Keratinocyte (primary cell): ENCODE results near the gene MADCAM1. TPM values are rescaled to one million over a fixed set of nuclear protein-coding genes. Genes with fewer than 3 reads are reported as not detected.

Experiments used
- DNase-seq: peaks from one replicate; pipeline ENCODE4 v3.0.0-alpha.2; 2011; ENCODE audit warnings: low read depth, missing footprints, low spot score
- FAIRE-seq: peaks from 2 replicates; lab custom pipeline; 2011; peaks lifted over from hg19 to GRCh38; lab: Jason Lieb, UNC
- H2AFZ ChIP-seq: 2 replicates; pipeline ENCODE4 v1.6.0; 2012; ENCODE audit warnings: low read length, control low read depth, inconsistent platforms; ENCODE audit not compliant: control insufficient read depth
- H3K27ac ChIP-seq: 2 replicates; pipeline ENCODE4 v1.5.1; 2011; ENCODE audit warnings: low read length; ENCODE audit not compliant: control insufficient read depth, insufficient read depth
- H3K27me3 ChIP-seq: 3 replicates; pipeline ENCODE4 v1.6.0; 2011; ENCODE audit warnings: low read length; ENCODE audit not compliant: control insufficient read depth, insufficient read depth; ENCODE audit errors: extremely low read depth
- H3K36me3 ChIP-seq, 2 experiments: 2 replicates in 1 of 2; 3 replicates in 1 of 2; pipeline ENCODE4 v1.5.1; 2011; ENCODE audit warnings: low read length in 2 of 2, mild to moderate bottlenecking in 1 of 2; ENCODE audit not compliant: control insufficient read depth in 2 of 2, insufficient read depth in 2 of 2; ENCODE audit errors: extremely low read depth in 1 of 2
- H3K4me1 ChIP-seq: 3 replicates; pipeline ENCODE4 v1.5.1; 2011; ENCODE audit warnings: low read length; ENCODE audit not compliant: control insufficient read depth, insufficient read depth; ENCODE audit errors: extremely low read depth
- H3K4me2 ChIP-seq: 3 replicates; pipeline ENCODE4 v1.6.0; 2011; ENCODE audit warnings: low read depth, low read length; ENCODE audit not compliant: control insufficient read depth, insufficient read depth; ENCODE audit errors: extremely low read depth
- H3K4me3 ChIP-seq, 3 experiments: fragments of 200-600 bp in 1 of 3; sonication (generic) in 1 of 3; 2 replicates in 2 of 3; 3 replicates in 1 of 3; pipeline ENCODE4 v1.5.1; 2011 to 2016; ENCODE audit warnings: low read length in 3 of 3, mild to moderate bottlenecking in 3 of 3, control low read depth in 2 of 3, inconsistent platforms in 1 of 3, low read depth in 1 of 3, mixed read lengths in 1 of 3, mixed run types in 1 of 3, moderate library complexity in 1 of 3; ENCODE audit not compliant: control insufficient read depth in 2 of 3, insufficient read depth in 2 of 3; ENCODE audit errors: extremely low read depth in 1 of 3
- H3K79me2 ChIP-seq: 2 replicates; pipeline ENCODE4 v1.6.0; 2012; ENCODE audit warnings: low read length; ENCODE audit not compliant: control insufficient read depth, insufficient read depth
- H3K9ac ChIP-seq: 3 replicates; pipeline ENCODE4 v1.6.0; 2011; ENCODE audit warnings: low read length; ENCODE audit not compliant: control insufficient read depth, insufficient read depth; ENCODE audit errors: extremely low read depth
- H3K9me1 ChIP-seq: 3 replicates; pipeline ENCODE4 v1.6.0; 2011; ENCODE audit warnings: low read length; ENCODE audit not compliant: control insufficient read depth, insufficient read depth; ENCODE audit errors: extremely low read depth
- H3K9me3 ChIP-seq: 2 replicates; pipeline ENCODE4 v1.5.1; 2012; ENCODE audit warnings: low read depth, low read length; ENCODE audit not compliant: control insufficient read depth
- H4K20me1 ChIP-seq: 3 replicates; pipeline ENCODE4 v1.6.0; 2011; ENCODE audit warnings: low read length; ENCODE audit not compliant: control insufficient read depth, insufficient read depth; ENCODE audit errors: extremely low read depth
- EZH2 ChIP-seq: IDR thresholded peaks from one replicate; pipeline ENCODE4 v1.6.1; 2012; ENCODE audit warnings: inconsistent platforms, mild to moderate bottlenecking, low read length, moderate library complexity
- dilution Hi-C: fragments of 300-500 bp; cut with MboI; formaldehyde crosslinking; loops from one replicate; pipeline ENCODE4 v1.7.0; 2020; ENCODE audit warnings: low sequenced_read_pairs; ENCODE audit not compliant: extremely low pct_ligation_motif_present
- polyA plus RNA-seq, 5 experiments: library from polyadenylated mRNA; depleted of rRNA in 3 of 5; stranded (reverse) in 3 of 5; stranded (forward) in 1 of 5; unstranded in 1 of 5; fragments of >200 nt; gene quantifications; 1 replicate in 1 of 5; 2 replicates in 3 of 5; 3 replicates in 1 of 5; pipeline versions ENCODE4 v1.2.1 to v1.2.3, GENCODE V29; 2011 to 2012; ENCODE audit warnings: missing spikeins in 2 of 5, low read depth in 1 of 5, low replicate concordance in 1 of 5
- TF ChIP-seq, protein P1 (sequence below), 3 experiments: IDR thresholded peaks in 1 of 3; conservative IDR thresholded peaks in 1 of 3; optimal IDR thresholded peaks in 1 of 3; 2 replicates in 2 of 3; 3 replicates in 1 of 3; pipeline versions ENCODE3 to v1.5.1; 2011; ENCODE audit warnings: low read length in 3 of 3, mild to moderate bottlenecking in 3 of 3, moderate library complexity in 2 of 3, control low read depth in 1 of 3, inconsistent platforms in 1 of 3; ENCODE audit not compliant: insufficient read depth in 2 of 3; ENCODE audit errors: extremely low read depth in 1 of 3

Gene MADCAM1
- polyA plus RNA-seq, 1 donor (not counting 4 experiments of a cell fraction or from before 2014, with no cell fraction given): 0.05 TPM

DNA sequence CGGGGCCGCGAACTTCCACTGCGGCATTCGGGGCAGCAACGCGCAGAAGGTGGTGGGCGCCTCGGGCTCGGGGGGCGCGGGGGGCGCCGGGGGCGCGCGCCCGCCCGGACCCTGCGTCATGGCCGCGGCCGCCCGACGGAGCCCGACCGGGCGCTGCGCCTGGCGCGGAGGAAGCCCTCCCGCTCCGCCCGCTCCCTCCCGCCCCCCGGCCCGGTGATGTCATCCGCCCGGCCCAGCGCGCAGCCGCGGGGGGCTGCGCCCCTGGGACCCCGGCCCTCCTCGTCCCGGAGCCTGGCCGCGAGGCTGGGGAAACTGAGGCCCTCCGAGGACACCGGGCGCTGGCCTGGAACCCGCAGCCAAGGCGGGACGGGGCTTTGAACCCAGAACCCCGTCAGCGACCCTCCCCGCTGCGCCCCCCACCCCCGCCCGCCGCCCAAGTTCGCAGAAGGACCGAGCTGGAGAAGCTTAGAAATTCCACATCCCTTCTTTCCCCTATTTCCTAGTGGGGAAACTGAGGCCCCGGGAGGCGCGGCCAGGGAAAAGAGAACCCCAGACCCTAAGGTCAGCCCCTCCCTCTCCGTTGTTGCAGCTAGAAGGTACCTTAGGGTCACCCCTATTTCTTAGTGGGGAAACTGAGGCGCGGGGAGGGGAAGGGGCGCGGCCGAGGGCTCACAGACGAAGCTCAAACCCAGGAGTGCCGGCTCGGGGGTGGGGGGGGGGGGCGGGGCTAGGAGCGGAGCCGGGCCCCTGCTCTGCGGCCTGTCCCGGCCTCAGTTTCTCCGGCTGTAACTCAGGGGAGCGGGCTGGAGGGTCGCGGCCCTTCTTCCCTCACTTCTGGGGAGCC, 35.2 kb upstream of the MADCAM1 start, which contains the start of gene SHC2:
Gene SHC2, minus strand, starts transcription at position 157 of the 844 bp plus-strand sequence. Its CDS starts 37 bp downstream, at position 120.
- Histone ChIP-seq H3K27ac (no peak within 1 kb of the TSS), H3K9me3 (no peaks in the 10 kb centered on the region), H3K9me1 (no peaks in the 10 kb centered on the region), H4K20me1 (no peaks in the 10 kb centered on the region), H3K36me3 (no peaks in the 10 kb centered on the region), H3K4me2 (peak within 1 kb of the TSS; percentile 67), H3K4me3 (peak within 1 kb of the TSS; percentile 56 to 74 (median 61)), H3K9ac (peak within 1 kb of the TSS; percentile 67), H3K79me2 (no peaks in the 10 kb centered on the region), H2AFZ (peak within 1 kb of the TSS; percentile 11), H3K4me1 (no peaks in the 10 kb centered on the region), H3K27me3 (peaks cover 11% of the 10 kb centered on the region)
- DNase-seq (no peak), FAIRE-seq (no peak)
- TF ChIP-seq, protein P1, sequence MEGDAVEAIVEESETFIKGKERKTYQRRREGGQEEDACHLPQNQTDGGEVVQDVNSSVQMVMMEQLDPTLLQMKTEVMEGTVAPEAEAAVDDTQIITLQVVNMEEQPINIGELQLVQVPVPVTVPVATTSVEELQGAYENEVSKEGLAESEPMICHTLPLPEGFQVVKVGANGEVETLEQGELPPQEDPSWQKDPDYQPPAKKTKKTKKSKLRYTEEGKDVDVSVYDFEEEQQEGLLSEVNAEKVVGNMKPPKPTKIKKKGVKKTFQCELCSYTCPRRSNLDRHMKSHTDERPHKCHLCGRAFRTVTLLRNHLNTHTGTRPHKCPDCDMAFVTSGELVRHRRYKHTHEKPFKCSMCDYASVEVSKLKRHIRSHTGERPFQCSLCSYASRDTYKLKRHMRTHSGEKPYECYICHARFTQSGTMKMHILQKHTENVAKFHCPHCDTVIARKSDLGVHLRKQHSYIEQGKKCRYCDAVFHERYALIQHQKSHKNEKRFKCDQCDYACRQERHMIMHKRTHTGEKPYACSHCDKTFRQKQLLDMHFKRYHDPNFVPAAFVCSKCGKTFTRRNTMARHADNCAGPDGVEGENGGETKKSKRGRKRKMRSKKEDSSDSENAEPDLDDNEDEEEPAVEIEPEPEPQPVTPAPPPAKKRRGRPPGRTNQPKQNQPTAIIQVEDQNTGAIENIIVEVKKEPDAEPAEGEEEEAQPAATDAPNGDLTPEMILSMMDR (optimal IDR thresholded peaks at IDR 0.05 in 1 of 3, IDR thresholded peaks at IDR 0.05 in 1 of 3, conservative IDR thresholded peaks at IDR 0.05 in 1 of 3; ENCODE audit: extremely low read depth in 1 of 3, insufficient read depth in 2 of 3, low read length in 3 of 3): no peak
- no peak for TF ChIP-seq EZH2
- dilution Hi-C loops: no loop called here

DNA sequence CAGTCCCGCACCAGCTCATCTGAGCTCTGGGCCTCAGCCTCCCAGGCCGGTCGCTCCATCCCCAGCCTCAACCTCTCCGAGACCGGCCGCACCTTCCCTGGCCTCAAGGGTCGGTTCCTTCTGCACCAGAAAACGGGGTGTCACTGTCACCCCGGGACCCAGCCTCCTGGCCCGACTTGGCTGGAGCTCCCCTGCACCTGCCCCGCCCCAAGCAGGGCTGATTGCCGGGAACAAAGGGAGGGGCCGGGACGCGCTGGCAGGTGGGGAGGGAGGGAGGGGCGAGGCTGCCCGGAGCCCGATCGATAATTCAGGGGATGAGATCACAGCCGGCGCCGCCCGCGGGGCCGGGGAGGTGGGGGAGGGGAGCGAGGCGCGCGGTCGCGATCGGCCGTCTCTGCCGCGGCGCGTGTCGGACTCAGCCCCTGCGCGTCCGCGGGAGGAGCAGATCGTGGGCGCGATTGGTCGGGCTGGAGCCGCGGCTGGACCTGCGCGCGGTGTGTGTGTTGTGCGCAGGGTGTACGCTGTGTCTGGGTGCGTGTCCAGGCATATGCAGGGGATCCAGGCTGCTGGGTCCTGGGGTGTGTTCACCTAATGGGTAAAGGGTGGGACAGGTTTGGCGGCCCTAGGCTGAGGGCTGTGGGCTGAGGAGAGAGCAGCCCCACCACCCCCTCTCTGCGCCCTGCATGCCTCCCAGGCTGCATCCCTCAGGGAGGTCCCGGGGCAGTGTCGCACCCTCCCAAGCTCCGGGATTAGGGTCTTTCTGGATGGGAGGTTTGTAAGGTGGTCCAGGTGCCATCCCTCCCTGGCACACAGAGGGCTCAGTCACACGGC, 34.4 kb upstream of the MADCAM1 start:
- Histone ChIP-seq H3K9me3 (no peaks in the 10 kb centered on the region), H2AFZ (no peak overlapping the region), H3K27me3 (peaks cover 11% of the 10 kb centered on the region), H3K36me3 (no peaks in the 10 kb centered on the region), H3K4me2 (peak overlapping the region; percentile 56), H3K27ac (no peak overlapping the region), H3K9me1 (no peaks in the 10 kb centered on the region), H3K9ac (no peak overlapping the region), H3K4me3 (peak overlapping the region in 2 of 3 experiments; percentile 25), H3K79me2 (no peaks in the 10 kb centered on the region), H4K20me1 (no peaks in the 10 kb centered on the region), H3K4me1 (no peaks in the 10 kb centered on the region)
- DNase-seq (no peak), FAIRE-seq (no peak)
- dilution Hi-C loops: no loop called here
- TF ChIP-seq EZH2: no peak
- TF ChIP-seq, protein P1 (optimal IDR thresholded peaks at IDR 0.05 in 1 of 3, IDR thresholded peaks at IDR 0.05 in 1 of 3, conservative IDR thresholded peaks at IDR 0.05 in 1 of 3; ENCODE audit: extremely low read depth in 1 of 3, insufficient read depth in 2 of 3, low read length in 3 of 3): no peak
